ENCODE results near the gene POLR1E. TPM values are rescaled to one million over a fixed set of nuclear protein-coding genes. Genes with fewer than 3 reads are reported as not detected.

The POLR1E gene
- total RNA-seq, 4 donors from 2014 or later = 4.0 to 15.7 (median 9.0) TPM

DNA sequence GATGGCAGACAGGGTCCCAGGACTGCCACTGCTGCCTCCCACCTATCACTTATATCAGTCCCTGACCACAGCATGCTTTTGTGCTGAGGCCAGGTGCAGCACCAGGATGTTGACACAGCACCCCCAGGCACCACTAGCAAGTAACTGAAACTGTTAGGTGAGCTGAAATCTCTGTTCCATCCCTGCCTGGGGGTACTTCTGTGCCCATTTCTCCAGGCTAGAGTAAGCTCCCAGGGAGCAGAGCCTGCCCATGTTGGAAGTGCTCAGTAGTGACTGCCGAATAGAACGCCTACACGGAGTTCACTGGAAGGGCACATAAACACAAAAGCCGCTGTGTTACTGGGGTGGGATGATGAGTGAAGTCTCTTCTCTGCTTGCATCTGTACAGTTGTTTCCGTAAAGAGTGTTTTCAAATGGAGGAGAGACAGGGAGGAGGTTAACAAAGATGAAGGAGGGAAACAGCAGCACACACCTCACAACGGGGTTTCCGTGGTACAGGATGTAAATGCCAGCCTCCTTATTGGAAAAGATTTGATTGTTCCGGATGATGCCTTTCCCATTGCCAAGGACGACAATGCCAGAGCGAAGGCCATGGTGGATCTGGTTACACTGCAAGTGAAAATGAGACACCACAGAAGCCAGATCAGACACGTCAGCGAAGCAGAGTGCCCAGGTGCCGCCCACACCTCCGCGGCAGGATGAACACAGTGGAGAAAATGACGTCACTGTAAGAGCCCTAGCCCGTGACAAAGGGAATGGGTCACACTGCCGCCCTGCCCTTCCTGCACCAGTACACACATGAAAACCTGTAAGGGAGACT is 43.1 kb downstream of the POLR1E start:
- 70 to 80% methylated on average over 2 to 18 of the region's 18 CpGs for WGBS, 2 donors (ENCODE audit: low coverage in 1 of 2)
- Histone ChIP-seq H3K36me3 (peaks cover 0 to 6% (median 0%) of the 10 kb centered on the region in 4 donors), H3K9me3 (no peaks in the 10 kb centered on the region), H3K4me3 (no peak overlapping the region), H3K4me1 (no peaks in the 10 kb centered on the region), H3K27me3 (no peaks in the 10 kb centered on the region), H3K27ac (peak overlapping the region; percentile 7 to 63 (median 27))
- TF ChIP-seq, protein P1, sequence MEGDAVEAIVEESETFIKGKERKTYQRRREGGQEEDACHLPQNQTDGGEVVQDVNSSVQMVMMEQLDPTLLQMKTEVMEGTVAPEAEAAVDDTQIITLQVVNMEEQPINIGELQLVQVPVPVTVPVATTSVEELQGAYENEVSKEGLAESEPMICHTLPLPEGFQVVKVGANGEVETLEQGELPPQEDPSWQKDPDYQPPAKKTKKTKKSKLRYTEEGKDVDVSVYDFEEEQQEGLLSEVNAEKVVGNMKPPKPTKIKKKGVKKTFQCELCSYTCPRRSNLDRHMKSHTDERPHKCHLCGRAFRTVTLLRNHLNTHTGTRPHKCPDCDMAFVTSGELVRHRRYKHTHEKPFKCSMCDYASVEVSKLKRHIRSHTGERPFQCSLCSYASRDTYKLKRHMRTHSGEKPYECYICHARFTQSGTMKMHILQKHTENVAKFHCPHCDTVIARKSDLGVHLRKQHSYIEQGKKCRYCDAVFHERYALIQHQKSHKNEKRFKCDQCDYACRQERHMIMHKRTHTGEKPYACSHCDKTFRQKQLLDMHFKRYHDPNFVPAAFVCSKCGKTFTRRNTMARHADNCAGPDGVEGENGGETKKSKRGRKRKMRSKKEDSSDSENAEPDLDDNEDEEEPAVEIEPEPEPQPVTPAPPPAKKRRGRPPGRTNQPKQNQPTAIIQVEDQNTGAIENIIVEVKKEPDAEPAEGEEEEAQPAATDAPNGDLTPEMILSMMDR (IDR thresholded peaks at IDR 0.05) = no peak
- peak; percentile 46 for TF ChIP-seq POLR2A (IDR thresholded peaks at IDR 0.05)
- no peak for TF ChIP-seq EP300 (IDR thresholded peaks at IDR 0.05; ENCODE audit: low read depth)
- TF ChIP-seq POLR2AphosphoS5 (IDR thresholded peaks at IDR 0.05) = peak in 2 of 3 donors; percentile 56 to 80
- in situ Hi-C loops (cut with MboI; ENCODE audit: low pct_ligation_motif_present in 1 of 4, low pct_unique_long_range_greater_than_20kb in 1 of 4, low sequenced_read_pairs in 3 of 4) = loop anchor here in 1 of 4 donors (25.0 kb wide), 1 partner anchor 133 kb away; the partner anchor contains the start of gene FRMPD1
- peak; percentile 71 for DNase-seq
- intact Hi-C loops (cut with DNase I; ENCODE audit: low total_unique reads) = no loop called here

DNA sequence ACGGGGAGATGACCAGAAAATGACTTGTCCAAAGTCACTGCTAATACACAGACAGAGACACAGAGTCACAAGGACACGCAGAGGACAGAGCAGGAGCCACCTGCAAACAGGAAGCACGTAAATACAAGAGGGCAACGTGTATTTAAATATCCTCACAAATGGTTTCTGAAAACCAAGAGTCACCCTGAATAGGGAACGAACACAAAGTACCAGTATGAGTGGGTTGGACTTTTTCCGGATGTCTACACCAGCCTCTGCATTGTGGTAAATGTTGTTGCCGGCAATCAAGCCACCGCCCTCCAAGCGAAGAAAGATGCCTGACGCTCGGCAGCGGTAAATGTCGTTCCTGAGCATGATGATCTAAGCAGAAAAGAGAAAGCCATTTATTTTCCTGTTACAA is 46.0 kb downstream of the POLR1E start:
- TF ChIP-seq EP300 (IDR thresholded peaks at IDR 0.05; ENCODE audit: low read depth) (no peak), POLR2A (IDR thresholded peaks at IDR 0.05) (peak; percentile 12)
- WGBS, 2 donors (ENCODE audit: low coverage in 1 of 2) = 87 to 88% methylated on average over 6 to 13 of the region's 13 CpGs
- Histone ChIP-seq H3K27ac (peak overlapping the region in 3 of 4 donors; percentile 40 to 62 (median 47)), H3K36me3 (peaks cover 0 to under 1% (median 0%) of the 10 kb centered on the region in 4 donors), H3K9me3 (no peaks in the 10 kb centered on the region), H3K4me1 (no peaks in the 10 kb centered on the region), H3K4me3 (no peak overlapping the region), H3K27me3 (no peaks in the 10 kb centered on the region)
- in situ Hi-C loops (cut with MboI; ENCODE audit: low pct_ligation_motif_present in 1 of 4, low pct_unique_long_range_greater_than_20kb in 1 of 4, low sequenced_read_pairs in 3 of 4) = loop anchor here in 1 of 4 donors (25.0 kb wide), 1 partner anchor 131 kb away; the partner anchor contains the start of gene FRMPD1
- intact Hi-C loops (cut with DNase I; ENCODE audit: low total_unique reads) = no loop called here
- DNase-seq = peak; percentile 56

DNA sequence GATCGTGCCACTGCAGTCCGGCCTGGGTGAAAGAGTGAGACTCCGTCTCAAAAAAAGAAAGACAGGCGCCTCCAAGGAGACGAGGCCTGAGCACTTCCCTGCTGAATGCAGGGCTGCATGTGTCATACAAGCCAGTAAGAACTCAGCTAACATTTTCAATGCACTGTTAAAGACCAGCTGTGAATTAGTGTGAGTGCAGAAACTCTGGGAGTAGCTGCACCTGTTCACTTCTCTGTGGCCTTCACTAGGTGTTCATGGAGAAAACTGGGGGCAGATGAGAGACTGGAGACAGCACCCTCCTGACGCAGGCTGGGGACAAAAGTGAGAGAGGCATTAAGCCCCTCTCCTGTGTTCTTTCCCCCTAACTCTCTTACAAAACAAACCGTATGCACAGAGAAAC is 48.7 kb downstream of the POLR1E start:
- no peak for DNase-seq
- Histone ChIP-seq H3K4me3 (no peak overlapping the region), H3K27ac (no peak overlapping the region), H3K36me3 (peaks cover 0 to 2% (median 0%) of the 10 kb centered on the region in 4 donors), H3K9me3 (no peaks in the 10 kb centered on the region), H3K27me3 (no peaks in the 10 kb centered on the region), H3K4me1 (no peaks in the 10 kb centered on the region)
- in situ Hi-C loops (cut with MboI; ENCODE audit: low pct_ligation_motif_present in 1 of 4, low pct_unique_long_range_greater_than_20kb in 1 of 4, low sequenced_read_pairs in 3 of 4) (loop anchor here in 1 of 4 donors (25.0 kb wide), 1 partner anchor 128 kb away; the partner anchor contains the start of gene FRMPD1), intact Hi-C loops (cut with DNase I; ENCODE audit: low total_unique reads) (no loop called here)
- WGBS, 2 donors (ENCODE audit: low coverage in 1 of 2) = 40 to 93% methylated on average over 1 to 7 of the region's 7 CpGs
- TF ChIP-seq POLR2A (IDR thresholded peaks at IDR 0.05) = no peak
- TF ChIP-seq, protein P1 (IDR thresholded peaks at IDR 0.05) = no peak
- TF ChIP-seq EP300 (IDR thresholded peaks at IDR 0.05; ENCODE audit: low read depth) = no peak
- TF ChIP-seq POLR2AphosphoS5 (IDR thresholded peaks at IDR 0.05) = no peak

DNA sequence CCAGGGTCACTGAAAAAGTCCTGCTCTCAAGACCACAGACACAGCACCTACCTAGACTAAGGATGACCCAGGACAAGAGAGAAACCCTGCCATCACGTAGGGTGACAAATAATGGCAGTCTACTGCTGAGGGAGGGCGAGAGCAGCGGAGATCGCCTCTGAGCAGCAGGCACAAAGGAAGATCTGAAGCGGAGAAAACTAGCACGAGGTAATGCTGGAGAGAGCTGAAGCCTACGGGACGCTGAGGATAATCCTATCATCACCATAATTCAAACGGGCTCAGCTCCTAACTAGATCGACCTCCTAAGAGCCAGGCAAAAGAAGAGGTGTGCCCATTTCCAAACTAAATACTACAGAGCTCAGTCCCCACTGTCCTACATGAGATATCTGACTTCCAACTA is 49.2 kb downstream of the POLR1E start:
- no peak overlapping the region for H3K27ac ChIP-seq
- no peak for DNase-seq
- H3K9me3 ChIP-seq = no peaks in the 10 kb centered on the region
- H3K36me3 ChIP-seq = peaks cover 0 to 5% (median 0%) of the 10 kb centered on the region in 4 donors
- WGBS, 2 donors (ENCODE audit: low coverage in 1 of 2) = 89% methylated on average over 10 of the region's 10 CpGs
- no peaks in the 10 kb centered on the region for H3K4me1 ChIP-seq
- in situ Hi-C loops (cut with MboI; ENCODE audit: low pct_ligation_motif_present in 1 of 4, low pct_unique_long_range_greater_than_20kb in 1 of 4, low sequenced_read_pairs in 3 of 4) (loop anchor here in 1 of 4 donors (25.0 kb wide), 1 partner anchor 127 kb away; the partner anchor contains the start of gene FRMPD1), intact Hi-C loops (cut with DNase I; ENCODE audit: low total_unique reads) (no loop called here)
- no peaks in the 10 kb centered on the region for H3K27me3 ChIP-seq
- TF ChIP-seq EP300 (IDR thresholded peaks at IDR 0.05; ENCODE audit: low read depth) (no peak), POLR2AphosphoS5 (IDR thresholded peaks at IDR 0.05) (no peak), POLR2A (IDR thresholded peaks at IDR 0.05) (no peak)
- no peak overlapping the region for H3K4me3 ChIP-seq

DNA sequence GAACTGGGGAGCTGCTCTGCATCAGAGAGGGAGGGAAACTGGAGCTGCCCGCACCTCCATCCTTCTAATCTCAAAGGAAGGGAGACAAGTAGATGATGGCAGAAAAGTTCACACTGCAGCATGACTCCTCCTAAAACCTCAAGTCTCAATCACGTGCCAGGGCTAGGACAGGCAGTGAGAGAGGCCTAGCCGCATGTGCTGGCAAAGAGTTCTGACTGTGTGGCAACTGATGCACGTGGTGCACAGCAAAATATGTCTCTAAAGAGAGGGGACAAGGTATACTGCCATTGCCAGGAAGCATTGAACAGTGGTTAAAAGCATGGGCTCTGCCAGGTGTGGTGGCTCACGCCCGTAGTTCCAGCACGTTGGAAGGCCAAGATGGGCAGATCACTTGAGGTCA is 52.4 kb downstream of the POLR1E start:
- H3K27ac ChIP-seq = no peak overlapping the region
- no peaks in the 10 kb centered on the region for H3K27me3 ChIP-seq
- in situ Hi-C loops (cut with MboI; ENCODE audit: low pct_ligation_motif_present in 1 of 4, low pct_unique_long_range_greater_than_20kb in 1 of 4, low sequenced_read_pairs in 3 of 4) (loop anchor here in 1 of 4 donors (25.0 kb wide), 1 partner anchor 124 kb away; the partner anchor contains the start of gene FRMPD1), intact Hi-C loops (cut with DNase I; ENCODE audit: low total_unique reads) (no loop called here)
- no peaks in the 10 kb centered on the region for H3K9me3 ChIP-seq
- TF ChIP-seq, protein P1 (IDR thresholded peaks at IDR 0.05) = no peak
- no peak for TF ChIP-seq POLR2A (IDR thresholded peaks at IDR 0.05)
- no peak for TF ChIP-seq POLR2AphosphoS5 (IDR thresholded peaks at IDR 0.05)
- TF ChIP-seq EP300 (IDR thresholded peaks at IDR 0.05; ENCODE audit: low read depth) = no peak
- peaks cover 0 to 5% (median 0%) of the 10 kb centered on the region in 4 donors for H3K36me3 ChIP-seq
- no peak for DNase-seq
- H3K4me1 ChIP-seq = peaks cover 0 to 5% (median 2%) of the 10 kb centered on the region in 4 donors
- WGBS, 2 donors (ENCODE audit: low coverage in 1 of 2) = 80 to 92% methylated on average over 1 to 7 of the region's 7 CpGs
- H3K4me3 ChIP-seq = no peak overlapping the region
